Measurements from ENCODE around the gene FBH1.

Gene FBH1

DNA sequence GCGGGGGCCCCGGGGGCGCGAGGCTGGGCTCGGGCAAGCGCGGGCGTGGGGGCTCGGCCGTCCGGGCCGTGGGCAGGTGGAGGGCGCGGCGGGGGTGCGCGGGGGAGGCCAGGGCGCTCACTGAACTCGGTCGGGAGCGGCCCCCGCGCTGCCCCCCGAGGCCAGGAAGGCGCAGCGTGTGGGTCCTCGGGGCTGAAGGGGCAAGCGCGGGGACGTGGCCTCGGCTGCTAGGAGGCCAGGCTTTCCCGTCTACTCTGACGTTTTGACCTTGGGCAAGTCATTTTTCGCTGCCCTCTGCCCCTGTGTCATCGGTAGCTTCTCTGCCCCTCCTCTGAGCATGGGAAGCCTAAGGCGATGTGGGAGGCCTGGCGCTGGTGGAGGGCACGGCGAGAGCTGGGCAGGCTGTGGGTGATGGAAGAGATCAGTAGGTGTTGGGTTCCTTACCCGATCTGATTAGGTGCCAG lies 441 bp downstream of the FBH1 start:
- H3K4me3 ChIP-seq (ENCODE audit: insufficient read depth in 1 of 2, low read depth in 1 of 2, low read length in 2 of 2): peak overlapping the region; percentile 92 to 96
- H3K4ac ChIP-seq (ENCODE audit: low read depth in 1 of 2, low read length in 2 of 2): no peak overlapping the region
- H4K91ac ChIP-seq (ENCODE audit: low read length): no peak overlapping the region
- peaks cover 24% of the 10 kb centered on the region for H3K79me1 ChIP-seq (replicated peaks; ENCODE audit: low read length, poor library complexity, severe bottlenecking)
- peak overlapping the region; percentile 83 for H2BK120ac ChIP-seq (ENCODE audit: low read depth, low read length)
- no peak overlapping the region for H2AK5ac ChIP-seq (ENCODE audit: low read length, severe bottlenecking)
- H3K4me1 ChIP-seq (ENCODE audit: control insufficient read depth, insufficient read depth, low read depth, low read length): peaks cover 23% of the 10 kb centered on the region
- WGBS: under 1% methylated on average over 27 of the region's 40 CpGs
- peak overlapping the region; percentile 46 to 95 for H3K18ac ChIP-seq (ENCODE audit: low read depth in 1 of 2, low read length in 2 of 2)
- peak overlapping the region in 1 of 2 experiments; percentile 91 for H3K14ac ChIP-seq (ENCODE audit: low read length in 2 of 2)
- H4K8ac ChIP-seq (ENCODE audit: low read length): peak overlapping the region; percentile 73
- H3K23ac ChIP-seq (ENCODE audit: low read length in 2 of 2): peak overlapping the region in 1 of 2 experiments; percentile 73
- H3K4me2 ChIP-seq (ENCODE audit: low read length, poor library complexity, severe bottlenecking): peak overlapping the region; percentile 58
- H2AFZ ChIP-seq (ENCODE audit: low read depth, low read length): no peak overlapping the region
- H2BK15ac ChIP-seq (ENCODE audit: low read depth, poor library complexity, severe bottlenecking): no peak overlapping the region
- peaks cover 14 to 42% of the 10 kb centered on the region in 2 experiments for H3K36me3 ChIP-seq (ENCODE audit: control insufficient read depth in 1 of 2, insufficient read depth in 2 of 2, low read depth in 1 of 2, low read length in 2 of 2)
- no peak overlapping the region for H3K27ac ChIP-seq (ENCODE audit: low read length, poor library complexity, severe bottlenecking)
- DNase-seq: peak; percentile 33
- peak overlapping the region; percentile 93 for H3K9ac ChIP-seq (ENCODE audit: low read length)
- no peaks in the 10 kb centered on the region for H3K9me3 ChIP-seq (ENCODE audit: control insufficient read depth, low read length)
- no peaks in the 10 kb centered on the region for H3K27me3 ChIP-seq (ENCODE audit: control insufficient read depth in 1 of 2, insufficient read depth in 1 of 2, low read length in 2 of 2)
- H2BK5ac ChIP-seq (ENCODE audit: low read depth, low read length, poor library complexity, severe bottlenecking): no peak overlapping the region
- H2BK12ac ChIP-seq (ENCODE audit: low read length in 2 of 2): no peak overlapping the region

DNA sequence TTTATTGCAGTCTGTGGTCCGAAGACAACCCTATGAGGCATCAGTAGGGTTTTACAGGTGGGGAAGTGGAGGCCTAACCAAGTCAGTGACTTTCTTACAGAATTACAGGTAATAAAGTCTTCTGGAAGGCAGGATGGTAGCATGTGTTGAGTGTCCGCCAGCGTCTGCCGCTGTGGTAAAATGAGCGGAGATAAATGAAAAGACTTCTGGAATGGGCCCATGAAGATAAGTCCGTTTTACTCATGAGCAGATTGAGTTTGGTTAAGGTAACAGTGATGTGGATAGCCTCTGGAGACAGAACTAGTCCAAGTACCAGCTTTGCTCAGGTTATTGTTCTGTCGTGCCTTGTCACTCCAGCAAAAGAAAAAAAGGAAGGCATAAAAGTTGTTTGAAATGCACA lies 966 bp downstream of the FBH1 start:
- Histone ChIP-seq H4K91ac (ENCODE audit: low read length) (no peak overlapping the region), H3K4me1 (ENCODE audit: control insufficient read depth, insufficient read depth, low read depth, low read length) (peaks cover 23% of the 10 kb centered on the region), H3K27me3 (ENCODE audit: control insufficient read depth in 1 of 2, insufficient read depth in 1 of 2, low read length in 2 of 2) (no peaks in the 10 kb centered on the region), H3K9ac (ENCODE audit: low read length) (peak overlapping the region; percentile 93), H3K23ac (ENCODE audit: low read length in 2 of 2) (peak overlapping the region in 1 of 2 experiments; percentile 89), H2AK5ac (ENCODE audit: low read length, severe bottlenecking) (no peak overlapping the region), H2AFZ (ENCODE audit: low read depth, low read length) (no peak overlapping the region), H3K27ac (ENCODE audit: low read length, poor library complexity, severe bottlenecking) (no peak overlapping the region), H2BK12ac (ENCODE audit: low read length in 2 of 2) (no peak overlapping the region), H3K36me3 (ENCODE audit: control insufficient read depth in 1 of 2, insufficient read depth in 2 of 2, low read depth in 1 of 2, low read length in 2 of 2) (peaks cover 19 to 42% of the 10 kb centered on the region in 2 experiments), H3K14ac (ENCODE audit: low read length in 2 of 2) (no peak overlapping the region), H3K4me3 (ENCODE audit: insufficient read depth in 1 of 2, low read depth in 1 of 2, low read length in 2 of 2) (peak overlapping the region; percentile 92 to 96), H3K18ac (ENCODE audit: low read depth in 1 of 2, low read length in 2 of 2) (peak overlapping the region in 1 of 2 experiments; percentile 95), H3K4ac (ENCODE audit: low read depth in 1 of 2, low read length in 2 of 2) (no peak overlapping the region), H2BK5ac (ENCODE audit: low read depth, low read length, poor library complexity, severe bottlenecking) (no peak overlapping the region), H3K79me1 (replicated peaks; ENCODE audit: low read length, poor library complexity, severe bottlenecking) (peaks cover 28% of the 10 kb centered on the region), H2BK120ac (ENCODE audit: low read depth, low read length) (no peak overlapping the region), H2BK15ac (ENCODE audit: low read depth, poor library complexity, severe bottlenecking) (no peak overlapping the region), H4K8ac (ENCODE audit: low read length) (no peak overlapping the region), H3K9me3 (ENCODE audit: control insufficient read depth, low read length) (no peaks in the 10 kb centered on the region), H3K4me2 (ENCODE audit: low read length, poor library complexity, severe bottlenecking) (peak overlapping the region; percentile 58)
- WGBS: 76% methylated on average over 7 of the region's 7 CpGs
- peak; percentile 15 for DNase-seq

DNA sequence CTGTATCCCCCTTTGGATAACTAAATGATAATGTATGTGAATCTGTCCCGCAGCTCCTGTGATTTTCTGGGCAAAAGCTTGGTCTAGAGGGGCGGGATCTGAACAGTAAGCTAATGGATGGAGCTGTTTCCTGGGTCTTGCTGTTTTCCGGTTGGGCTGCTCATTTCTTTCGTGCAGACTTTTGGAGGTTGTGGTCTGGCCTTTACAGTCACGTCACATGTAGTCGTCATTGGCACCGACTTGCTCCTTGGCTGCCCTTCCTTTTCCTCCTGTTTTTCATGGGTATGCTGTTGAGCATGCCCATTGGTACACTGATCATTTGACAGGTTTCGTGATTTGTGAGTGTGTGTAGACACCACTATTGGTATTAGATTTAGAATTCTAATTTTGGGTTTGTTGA lies 2.0 kb downstream of the FBH1 start:
- H2BK15ac ChIP-seq (ENCODE audit: low read depth, poor library complexity, severe bottlenecking): no peak overlapping the region
- H3K36me3 ChIP-seq (ENCODE audit: control insufficient read depth in 1 of 2, insufficient read depth in 2 of 2, low read depth in 1 of 2, low read length in 2 of 2): peaks cover 23 to 43% of the 10 kb centered on the region in 2 experiments
- H3K4me3 ChIP-seq (ENCODE audit: insufficient read depth in 1 of 2, low read depth in 1 of 2, low read length in 2 of 2): peak overlapping the region in 1 of 2 experiments; percentile 96
- no peak for DNase-seq
- peaks cover 23% of the 10 kb centered on the region for H3K4me1 ChIP-seq (ENCODE audit: control insufficient read depth, insufficient read depth, low read depth, low read length)
- no peak overlapping the region for H3K4me2 ChIP-seq (ENCODE audit: low read length, poor library complexity, severe bottlenecking)
- no peak overlapping the region for H2AFZ ChIP-seq (ENCODE audit: low read depth, low read length)
- H3K18ac ChIP-seq (ENCODE audit: low read depth in 1 of 2, low read length in 2 of 2): no peak overlapping the region
- H3K23ac ChIP-seq (ENCODE audit: low read length in 2 of 2): peak overlapping the region in 1 of 2 experiments; percentile 91
- no peaks in the 10 kb centered on the region for H3K9me3 ChIP-seq (ENCODE audit: control insufficient read depth, low read length)
- H3K27me3 ChIP-seq (ENCODE audit: control insufficient read depth in 1 of 2, insufficient read depth in 1 of 2, low read length in 2 of 2): no peaks in the 10 kb centered on the region
- 92% methylated on average over 7 of the region's 8 CpGs for WGBS
- H4K8ac ChIP-seq (ENCODE audit: low read length): no peak overlapping the region
- H3K9ac ChIP-seq (ENCODE audit: low read length): no peak overlapping the region
- no peak overlapping the region for H2BK120ac ChIP-seq (ENCODE audit: low read depth, low read length)
- H3K27ac ChIP-seq (ENCODE audit: low read length, poor library complexity, severe bottlenecking): no peak overlapping the region
- H4K91ac ChIP-seq (ENCODE audit: low read length): no peak overlapping the region
- H3K14ac ChIP-seq (ENCODE audit: low read length in 2 of 2): no peak overlapping the region
- peaks cover 35% of the 10 kb centered on the region for H3K79me1 ChIP-seq (replicated peaks; ENCODE audit: low read length, poor library complexity, severe bottlenecking)
- H3K4ac ChIP-seq (ENCODE audit: low read depth in 1 of 2, low read length in 2 of 2): no peak overlapping the region
- no peak overlapping the region for H2AK5ac ChIP-seq (ENCODE audit: low read length, severe bottlenecking)
- H2BK5ac ChIP-seq (ENCODE audit: low read depth, low read length, poor library complexity, severe bottlenecking): no peak overlapping the region
- no peak overlapping the region for H2BK12ac ChIP-seq (ENCODE audit: low read length in 2 of 2)

DNA sequence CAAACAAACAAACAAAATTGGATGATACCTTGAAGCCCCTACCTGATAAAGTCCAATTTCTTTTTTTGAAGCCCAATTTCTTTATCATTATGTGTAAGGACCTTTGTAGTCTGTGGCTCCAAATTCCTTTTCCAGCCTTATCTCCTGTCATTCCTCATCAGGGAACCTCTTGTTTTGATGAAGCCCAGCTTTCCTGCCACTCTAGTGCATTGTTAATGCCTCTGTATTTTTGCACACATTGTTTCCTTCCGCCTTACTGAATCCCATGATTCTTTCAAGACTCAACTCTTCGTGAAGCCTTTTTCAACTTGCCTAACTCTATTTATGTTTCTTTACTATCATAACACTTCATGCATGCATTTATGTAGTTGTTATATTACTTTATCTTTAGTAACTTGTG lies 3.3 kb downstream of the FBH1 start:
- DNase-seq: no peak
- Histone ChIP-seq H3K9me3 (ENCODE audit: control insufficient read depth, low read length) (peaks cover 3% of the 10 kb centered on the region), H2BK12ac (ENCODE audit: low read length in 2 of 2) (no peak overlapping the region), H3K4me1 (ENCODE audit: control insufficient read depth, insufficient read depth, low read depth, low read length) (peaks cover 16% of the 10 kb centered on the region), H4K91ac (ENCODE audit: low read length) (no peak overlapping the region), H2AFZ (ENCODE audit: low read depth, low read length) (no peak overlapping the region), H3K14ac (ENCODE audit: low read length in 2 of 2) (no peak overlapping the region), H4K8ac (ENCODE audit: low read length) (no peak overlapping the region), H3K9ac (ENCODE audit: low read length) (no peak overlapping the region), H3K23ac (ENCODE audit: low read length in 2 of 2) (no peak overlapping the region), H3K79me1 (replicated peaks; ENCODE audit: low read length, poor library complexity, severe bottlenecking) (peaks cover 39% of the 10 kb centered on the region), H3K4me3 (ENCODE audit: insufficient read depth in 1 of 2, low read depth in 1 of 2, low read length in 2 of 2) (no peak overlapping the region), H3K4me2 (ENCODE audit: low read length, poor library complexity, severe bottlenecking) (no peak overlapping the region), H2BK5ac (ENCODE audit: low read depth, low read length, poor library complexity, severe bottlenecking) (no peak overlapping the region), H3K27me3 (ENCODE audit: control insufficient read depth in 1 of 2, insufficient read depth in 1 of 2, low read length in 2 of 2) (no peaks in the 10 kb centered on the region), H3K18ac (ENCODE audit: low read depth in 1 of 2, low read length in 2 of 2) (no peak overlapping the region), H3K36me3 (ENCODE audit: control insufficient read depth in 1 of 2, insufficient read depth in 2 of 2, low read depth in 1 of 2, low read length in 2 of 2) (peaks cover 27 to 49% of the 10 kb centered on the region in 2 experiments), H3K27ac (ENCODE audit: low read length, poor library complexity, severe bottlenecking) (no peak overlapping the region), H2BK15ac (ENCODE audit: low read depth, poor library complexity, severe bottlenecking) (no peak overlapping the region), H2AK5ac (ENCODE audit: low read length, severe bottlenecking) (no peak overlapping the region), H2BK120ac (ENCODE audit: low read depth, low read length) (no peak overlapping the region), H3K4ac (ENCODE audit: low read depth in 1 of 2, low read length in 2 of 2) (no peak overlapping the region)
- WGBS: 100% methylated on average over 1 of the region's 2 CpGs
